GM12892 (cell line): ENCODE data around the gene MYOT.

ENCODE experiments used
- POLR2A ChIP-seq: IDR thresholded peaks from 2 replicates; pipeline ENCODE4 v1.6.1; 2011; ENCODE audit warnings: low read depth, low read length, control low read depth
- POLR2AphosphoS5 ChIP-seq: IDR thresholded peaks from 2 replicates; pipeline ENCODE4 v1.6.1; 2011; ENCODE audit warnings: low read depth, low read length, control low read depth

- TF ChIP-seq POLR2A = no peak
- TF ChIP-seq POLR2AphosphoS5 = no peak
Measured at GRCh38 chr5:137862251-137862650, 5.4 kb upstream of the MYOT start.
